NCI-H226 (cell line): Measurements from ENCODE around the gene KCTD6.

ENCODE experiments used
- DNase-seq: peaks from one replicate; pipeline ENCODE4 v3.0.0-alpha.2; 2015

The KCTD6 gene

DNA sequence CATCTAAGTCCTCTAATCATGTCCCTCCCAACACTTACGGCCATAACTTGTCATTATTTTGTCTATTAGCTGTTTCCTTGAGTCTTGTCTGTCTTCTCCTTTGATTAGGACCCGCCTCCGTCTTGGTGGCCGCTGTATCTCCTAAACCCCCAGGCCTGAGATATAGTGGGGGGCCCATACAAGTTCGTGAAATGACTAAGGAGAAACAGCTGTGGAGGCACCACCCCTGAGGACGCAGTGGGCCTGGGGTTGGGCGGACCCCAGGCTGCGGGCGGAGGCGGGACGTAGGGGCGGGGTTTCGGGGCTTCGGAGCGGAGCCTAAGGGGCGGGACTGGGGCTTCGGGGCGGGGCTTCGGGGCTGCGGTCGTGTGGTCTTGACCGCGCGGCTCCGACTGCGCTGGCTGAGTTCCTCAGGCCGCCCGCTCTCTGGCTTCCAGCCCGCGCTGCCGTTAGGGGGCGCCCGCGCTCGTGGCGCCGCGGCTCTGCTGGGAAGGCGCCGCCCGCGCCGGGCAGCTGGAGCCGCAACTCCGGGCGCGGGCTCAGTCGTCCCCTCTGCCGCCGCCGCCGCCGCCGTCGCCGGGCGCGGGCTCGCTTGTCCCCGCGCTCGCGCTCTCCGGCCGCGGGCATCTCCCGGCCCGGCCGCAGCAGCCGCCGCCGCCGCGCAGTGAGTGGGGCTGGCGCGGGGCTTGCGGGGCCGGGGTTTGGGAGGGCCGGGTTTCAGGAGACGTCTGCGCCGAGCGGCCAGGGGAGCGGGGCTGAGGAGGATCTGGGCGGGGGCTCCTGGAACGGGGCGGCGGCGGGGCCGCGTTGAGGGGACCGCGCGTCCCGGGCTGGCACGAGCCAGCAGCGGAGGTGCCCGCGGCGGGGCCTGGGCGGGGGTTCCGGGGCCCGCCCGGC lies at the start of gene KCTD6:
Gene KCTD6, plus strand, starts transcription at position 591 of the 897 bp plus-strand sequence. CDS start 6,660 bp downstream, outside the sequence.
- DNase-seq: peak; percentile 89

DNA sequence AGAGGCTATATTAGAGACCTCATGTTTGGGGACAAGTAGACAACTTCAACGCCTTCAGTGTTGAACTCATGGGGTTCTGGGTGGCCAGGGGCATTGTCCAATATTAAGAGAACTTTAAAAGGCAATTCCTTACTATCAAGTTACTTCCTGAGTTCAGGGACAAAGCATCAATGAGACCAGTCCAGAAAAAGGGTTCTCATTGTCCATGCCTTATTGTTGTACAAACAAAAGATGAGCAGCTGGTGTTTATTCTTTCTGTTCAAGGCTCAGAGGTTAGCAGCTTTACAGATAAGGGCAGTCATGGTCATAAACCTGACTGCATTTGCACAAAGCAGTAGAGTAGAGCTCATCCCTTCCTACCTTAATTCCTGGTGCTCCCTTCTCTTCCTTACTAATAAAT lies 39.7 kb upstream of the KCTD6 start:
- no peak for DNase-seq

- DNase-seq: no peak
These were observed 32.7 kb upstream of the KCTD6 start for GRCh38 chr3:58459160-58459559.

DNA sequence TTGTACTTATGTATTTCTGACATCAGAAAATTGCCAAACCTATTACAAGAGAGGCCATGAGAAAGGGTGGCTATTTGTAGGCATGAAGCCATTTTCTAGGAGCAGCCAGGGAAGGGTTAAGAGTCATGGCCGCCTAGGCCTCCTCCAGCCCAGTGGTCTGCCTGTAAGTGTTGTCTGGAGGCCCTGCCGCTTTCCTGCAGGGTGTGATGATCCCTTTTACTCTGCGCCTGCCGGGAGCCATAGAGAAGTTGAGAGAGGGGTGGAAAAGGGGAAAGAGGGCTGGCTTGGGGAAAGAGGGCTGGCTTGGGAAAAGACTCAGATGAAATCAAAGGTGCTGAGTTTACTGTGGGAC lies 29.1 kb upstream of the KCTD6 start:
- DNase-seq: no peak

DNA sequence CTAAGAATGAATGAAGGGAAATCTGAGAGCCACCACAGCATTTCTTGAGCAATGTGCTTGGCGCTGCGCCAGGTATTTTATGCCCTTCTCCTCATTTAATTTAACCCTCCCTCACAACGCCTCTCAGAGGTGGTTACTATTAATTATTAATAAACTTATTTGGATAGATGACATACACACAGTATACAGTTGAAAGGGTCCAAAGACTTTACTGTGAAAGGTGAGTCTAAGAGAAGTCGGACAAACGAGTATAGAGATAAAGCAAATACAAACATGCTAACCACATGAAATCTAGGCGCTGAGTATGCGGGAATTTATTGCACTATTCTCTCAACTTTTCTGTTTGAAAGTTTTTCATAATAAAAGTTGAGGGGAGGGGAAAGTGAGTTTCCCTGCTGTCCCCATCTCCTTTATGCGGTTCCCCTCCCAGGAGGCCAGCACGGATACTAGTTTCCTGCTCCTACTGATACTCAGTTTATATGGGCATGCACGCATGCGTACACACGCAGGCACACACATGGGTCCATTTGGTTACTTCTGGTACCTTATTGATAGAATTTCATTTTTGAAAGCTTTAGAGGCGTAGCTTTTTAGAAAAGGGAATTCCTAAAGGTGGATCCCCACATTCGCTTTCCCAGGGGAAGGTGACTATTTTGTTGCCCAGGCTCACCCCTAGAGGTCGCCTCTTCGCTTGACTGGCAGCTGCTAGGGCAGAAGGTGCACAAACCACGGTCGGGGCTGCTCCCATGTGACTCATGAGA lies 28.5 kb upstream of the KCTD6 start:
- peak; percentile 85 for DNase-seq

DNA sequence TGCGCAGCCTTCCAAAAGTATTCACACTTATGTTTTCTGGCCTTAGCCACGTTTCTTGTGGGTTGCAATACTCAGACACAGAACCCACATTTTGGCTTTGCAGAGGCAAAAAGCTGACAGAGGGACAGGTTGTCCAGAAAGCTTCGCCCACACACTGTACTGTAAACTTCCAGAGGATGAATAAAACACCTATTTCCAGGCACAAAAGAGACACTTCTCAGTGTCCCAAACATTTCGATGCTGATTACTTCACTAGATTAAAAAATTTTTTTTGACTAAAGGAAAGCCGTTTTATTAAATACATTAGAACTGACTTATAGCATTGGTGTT lies 28.0 kb upstream of the KCTD6 start:
- no peak for DNase-seq

GRCh38 chr3:58464866-58465265 lies 27.0 kb upstream of the KCTD6 start:
- no peak for DNase-seq

DNA sequence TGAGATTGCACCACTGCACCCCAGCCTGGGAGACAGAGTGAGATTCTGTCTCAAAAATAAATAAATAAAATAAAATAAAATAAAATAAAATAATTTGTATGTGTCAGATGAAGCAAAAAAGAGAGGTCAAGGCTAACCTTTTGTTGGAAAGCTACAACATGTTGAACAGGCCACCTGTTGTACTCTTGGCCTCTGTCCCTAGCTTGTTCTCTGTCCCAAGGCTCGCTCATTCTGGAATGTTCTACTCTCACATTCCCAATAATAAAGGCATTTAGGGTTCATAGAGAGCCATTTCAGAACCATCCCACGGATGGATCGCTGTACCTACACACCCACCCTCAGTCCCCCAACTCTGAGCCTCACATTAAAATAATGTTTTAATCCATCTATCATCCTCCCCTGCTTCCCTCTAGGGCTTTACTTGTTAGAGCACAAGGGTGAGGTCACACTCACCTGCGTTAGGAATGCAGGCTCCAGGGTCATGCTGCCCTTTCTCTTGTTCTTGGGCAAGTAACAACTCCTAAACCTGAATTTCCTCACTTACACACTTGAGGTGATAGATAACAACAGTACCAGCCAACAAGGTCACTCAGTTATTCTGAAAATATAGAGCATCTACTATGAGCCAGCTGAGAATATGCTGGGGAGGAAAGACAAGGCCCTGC lies 24.9 kb upstream of the KCTD6 start:
- no peak for DNase-seq

DNA sequence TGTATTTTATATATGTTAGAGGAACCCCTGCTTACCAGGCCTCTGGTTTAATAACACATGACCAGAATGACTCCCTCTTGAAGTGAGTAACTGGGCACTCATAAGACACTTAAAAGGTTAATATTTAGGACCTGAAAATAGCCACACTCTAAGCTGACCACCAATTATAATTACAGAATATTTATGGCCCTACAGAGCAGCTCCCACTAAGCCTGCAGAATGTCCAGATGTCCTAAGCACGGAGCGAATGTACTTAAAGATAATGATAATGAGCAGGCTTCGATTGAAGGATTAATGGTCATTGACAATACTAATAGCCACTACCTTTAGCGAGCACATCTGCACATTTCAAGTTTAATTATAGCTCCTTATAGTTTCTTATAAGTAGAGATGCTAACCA lies 22.8 kb upstream of the KCTD6 start:
- DNase-seq: no peak

GRCh38 chr3:58470363-58471024 lies 21.4 kb upstream of the KCTD6 start:
- DNase-seq: no peak

DNA sequence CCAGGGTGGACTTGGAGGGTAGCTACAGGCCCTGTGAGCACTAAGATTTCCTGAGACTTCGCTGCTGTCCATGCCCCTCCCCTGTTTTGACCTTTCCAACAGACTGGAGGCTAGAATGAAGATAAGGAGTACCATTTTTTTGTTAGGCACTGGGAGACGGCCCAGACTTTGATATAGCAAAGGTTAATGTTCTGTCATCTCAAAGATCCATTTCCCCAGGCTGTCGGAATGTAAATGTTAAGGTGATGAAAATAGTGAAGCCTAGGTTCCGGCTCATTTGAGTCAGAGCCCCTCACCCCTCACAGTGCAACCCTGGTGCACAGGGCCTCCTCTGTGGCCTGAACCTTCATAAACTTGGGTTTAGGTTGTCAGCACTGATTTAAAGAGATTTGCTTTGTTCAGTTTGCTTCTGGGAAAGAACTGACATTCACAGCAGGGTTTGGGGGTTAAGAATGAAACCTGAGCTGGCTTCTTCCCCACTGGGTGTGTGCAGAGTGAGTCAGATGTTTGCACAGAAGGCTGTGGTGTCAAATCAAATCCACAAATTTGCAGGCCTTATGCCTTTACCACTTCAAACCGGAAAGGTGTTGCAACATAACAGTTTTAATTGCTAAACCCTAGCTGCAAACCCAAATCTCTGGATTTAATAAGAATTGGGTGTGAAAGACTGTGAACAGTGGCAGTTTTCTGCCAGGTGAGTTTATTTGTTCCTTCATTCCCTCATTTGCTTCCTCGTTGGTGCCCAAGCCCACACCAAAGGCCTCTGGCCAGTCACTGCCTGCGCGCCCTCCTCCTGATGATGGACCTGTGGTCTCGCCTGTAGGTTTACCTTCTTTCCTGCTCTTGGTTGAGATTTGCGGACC lies 20.6 kb upstream of the KCTD6 start:
- peak; percentile 90 for DNase-seq

DNA sequence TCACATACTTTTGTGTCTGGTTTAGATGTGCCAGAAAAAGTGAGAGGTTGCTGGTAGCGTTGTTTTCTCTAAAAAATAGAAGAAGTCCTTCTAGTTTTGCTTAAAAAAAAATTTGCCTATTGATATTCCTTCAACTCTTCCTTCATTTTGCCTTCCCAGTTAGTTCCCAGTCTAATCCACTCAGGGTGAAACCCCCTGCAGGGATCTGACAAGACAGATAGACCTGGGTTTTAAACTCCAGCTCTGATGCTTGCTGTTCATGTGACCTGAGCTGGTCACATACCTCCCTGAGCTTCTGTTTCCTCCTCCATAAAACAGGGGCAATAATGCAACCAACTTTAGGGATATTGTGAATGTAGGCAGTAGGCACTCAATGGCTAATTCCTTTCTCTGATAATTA lies 18.6 kb upstream of the KCTD6 start:
- DNase-seq: no peak

DNA sequence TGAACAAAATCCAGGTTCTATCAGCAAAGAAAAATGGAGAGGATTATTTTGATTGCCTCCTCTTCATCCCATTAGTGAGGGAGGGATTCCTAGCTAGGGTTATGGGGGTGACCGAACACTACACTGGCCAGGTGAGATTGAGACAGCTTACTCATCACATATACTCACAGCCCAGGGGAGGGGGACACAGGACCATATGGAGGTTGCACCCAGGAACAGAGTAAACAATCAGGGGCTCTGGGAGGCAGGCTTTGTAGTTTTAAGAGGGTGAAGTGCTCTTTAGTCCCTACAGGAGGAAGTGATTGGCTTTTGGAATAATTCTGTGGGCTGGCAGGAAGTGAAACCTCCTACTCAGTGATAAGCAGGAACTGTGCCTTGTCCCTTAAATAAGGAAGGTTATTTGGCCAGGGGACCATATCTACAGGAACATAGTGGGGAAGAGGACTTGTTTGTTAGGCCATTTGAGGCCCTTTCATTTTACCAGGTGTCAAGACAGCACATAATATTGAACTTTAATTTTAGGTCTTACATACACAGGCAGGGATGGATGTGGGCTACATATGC lies 17.5 kb upstream of the KCTD6 start:
- DNase-seq: no peak

GRCh38 chr3:58474967-58475578 lies 16.8 kb upstream of the KCTD6 start:
- no peak for DNase-seq

- DNase-seq: no peak
These were observed 13.1 kb upstream of the KCTD6 start for GRCh38 chr3:58478781-58479180.

DNA sequence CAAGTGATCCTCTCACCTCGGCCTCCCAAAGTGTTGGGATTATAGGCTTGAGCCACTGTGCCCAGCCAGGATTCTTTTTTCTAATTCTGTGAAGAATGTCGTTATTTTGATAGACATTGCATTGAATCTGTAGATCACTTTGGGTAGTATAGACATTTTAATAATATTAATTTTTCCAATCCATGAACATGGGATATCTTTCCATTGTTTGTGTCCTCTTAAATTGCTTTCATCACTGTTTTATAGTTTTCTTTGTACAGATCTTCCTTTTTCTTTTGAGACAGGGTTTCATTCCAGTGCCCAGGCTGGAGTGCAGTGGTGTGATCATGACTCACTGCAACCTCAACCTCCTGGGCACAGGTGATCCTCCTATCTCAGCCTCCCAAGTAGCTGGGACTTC lies 11.6 kb upstream of the KCTD6 start:
- no peak for DNase-seq

DNA sequence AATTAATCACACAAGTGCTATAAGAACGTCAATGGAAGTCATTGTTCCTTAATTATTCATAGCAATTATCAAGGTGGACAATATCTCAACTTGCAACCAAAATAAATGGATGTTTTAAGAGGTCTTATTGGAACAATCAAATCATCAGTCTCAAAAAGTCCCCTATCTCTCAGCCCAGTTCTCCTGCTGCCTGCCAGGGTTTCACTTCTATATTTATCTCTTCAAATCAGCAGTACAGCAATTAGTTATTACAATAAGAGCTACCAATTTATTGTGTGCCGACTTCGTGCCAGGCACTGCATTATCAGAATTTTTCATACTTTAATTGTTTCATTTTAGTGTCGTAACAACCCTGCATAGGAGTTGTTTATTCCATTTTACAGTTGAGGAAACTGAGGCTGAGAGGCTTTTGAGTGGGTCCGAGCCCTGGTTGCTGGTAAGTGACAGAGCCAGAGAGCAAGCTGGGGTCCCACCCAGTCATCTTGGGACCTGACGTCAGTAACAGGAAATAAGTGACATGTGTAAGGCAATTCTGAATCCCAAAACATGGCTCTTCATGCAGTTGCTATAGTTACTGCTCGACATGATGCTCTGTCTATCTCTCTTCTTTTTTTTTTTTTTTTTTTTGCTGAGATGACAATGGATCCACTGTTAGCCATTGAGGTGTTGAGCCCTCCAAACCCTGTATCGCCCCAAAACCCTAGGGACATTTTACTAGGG lies 8.8 kb upstream of the KCTD6 start:
- no peak for DNase-seq

- DNase-seq: no peak
These were observed 7.7 kb upstream of the KCTD6 start for GRCh38 chr3:58484045-58484721.

- DNase-seq: no peak
These were observed 7.2 kb upstream of the KCTD6 start for GRCh38 chr3:58484722-58485069.

DNA sequence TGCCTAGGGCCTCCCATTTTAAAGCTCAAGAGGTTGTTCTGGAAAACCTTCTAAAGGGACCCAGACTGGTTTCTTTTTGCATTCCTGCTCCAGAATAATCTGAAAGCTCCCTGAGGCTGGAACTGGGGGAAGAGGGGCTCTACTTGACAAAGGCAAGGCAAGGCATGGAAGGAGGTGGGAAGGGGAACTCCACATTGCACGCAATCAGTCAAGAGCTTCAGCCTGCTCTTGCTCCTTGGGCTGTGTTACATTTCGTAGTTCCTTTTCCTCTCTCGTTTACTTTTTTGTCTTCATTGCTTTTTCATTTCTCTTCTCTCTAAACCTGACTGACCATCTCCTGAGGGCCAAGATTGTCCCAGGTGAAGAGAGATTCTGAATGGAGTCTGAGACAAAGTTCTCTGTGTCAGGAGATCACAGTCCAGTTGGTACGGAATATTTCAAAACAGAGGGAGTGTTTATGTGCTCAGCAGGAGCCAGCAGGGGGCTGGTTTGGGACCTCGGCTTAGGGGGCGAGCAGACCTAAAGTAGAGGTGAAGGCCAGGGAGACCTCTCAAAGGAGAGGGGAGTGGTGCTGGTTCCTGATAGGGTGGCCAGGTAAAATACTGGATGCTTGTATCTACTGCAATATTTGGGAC lies 6.0 kb upstream of the KCTD6 start:
- DNase-seq: no peak
